GM23248 (cell line): Measurements from ENCODE around the gene OR4D5.

ENCODE experiments used
- EZH2 ChIP-seq: fragments of 200-600 bp; sonication (generic); IDR thresholded peaks from 2 replicates; pipeline ENCODE4 v1.6.1; 2018; ENCODE audit warnings: antibody characterized with exemption, mild to moderate bottlenecking; ENCODE audit not compliant: insufficient read depth, poor library complexity, severe bottlenecking
- EZH2phosphoT487 ChIP-seq: fragments of 200-600 bp; sonication (generic); IDR thresholded peaks from 2 replicates; pipeline ENCODE4 v1.6.1; 2018; ENCODE audit warnings: antibody characterized with exemption, moderate library complexity, mild to moderate bottlenecking, low read depth; ENCODE audit not compliant: insufficient read depth

DNA sequence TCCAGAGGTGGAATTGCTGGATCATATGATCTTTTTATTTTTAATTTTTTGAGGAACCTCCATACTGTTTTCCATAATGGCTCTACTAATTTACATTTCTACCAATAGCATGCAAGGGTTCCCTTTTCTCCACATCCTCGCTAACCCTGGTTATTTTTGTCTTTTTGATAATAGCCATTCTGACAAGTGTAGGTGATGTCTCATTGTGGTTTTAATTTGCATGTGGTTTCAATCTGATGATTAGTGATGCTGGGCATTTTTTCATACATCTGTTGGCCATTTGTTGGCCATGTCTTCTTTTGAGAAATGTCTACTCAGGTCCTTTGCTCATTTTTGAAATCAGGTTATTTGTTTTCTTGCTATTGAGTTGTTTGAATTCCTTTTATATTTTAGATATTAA lies 15.4 kb upstream of the OR4D5 start:
- TF ChIP-seq EZH2, result no peak
- no peak for TF ChIP-seq EZH2phosphoT487
